IMR-90 (cell line): Measurements from ENCODE around the gene MPZL1. TPM values are rescaled to one million over a fixed set of nuclear protein-coding genes. Genes with fewer than 3 reads are reported as not detected.

Experiments used
- ATAC-seq: fragments of 200-7000 bp; cut with Tn5 transposase; 2 replicates; pipeline ENCODE4 v1.9.1; 2020; ENCODE audit warnings: low read depth, mild to moderate bottlenecking, moderate library complexity
- BruUV-seq: library from RNA; stranded (reverse); fragments of 400-500 nt; replicated peaks from 2 replicates; lab custom pipeline; 2021; lab: Mats Ljungman, UMichigan
- CTCF ChIA-PET: fragments of 300-600 bp; formaldehyde crosslinking; extraction: SDS; loops from one replicate; lab custom pipeline; 2021; ENCODE audit warnings: antibody characterized with exemption; lab: Yijun Ruan, JAX
- POLR2A ChIA-PET: fragments of 300-600 bp; sonication (Branson Sonifier 250); formaldehyde crosslinking; loops from one replicate; lab custom pipeline; 2022; ENCODE audit warnings: antibody characterized with exemption; ENCODE audit not compliant: unreplicated experiment; lab: Charles Lee
- DNase-seq: peaks from one replicate; pipeline ENCODE4 v3.0.0; 2013
- H2AFZ ChIP-seq: replicated peaks from 2 replicates; pipeline ENCODE3; 2013; ENCODE audit warnings: low read length, mild to moderate bottlenecking; ENCODE audit not compliant: poor library complexity
- H2AK5ac ChIP-seq: 2 replicates; pipeline ENCODE4 v1.6.1; 2013; ENCODE audit warnings: low read depth, low read length, inconsistent platforms
- H2AK9ac ChIP-seq: replicated peaks from 2 replicates; pipeline ENCODE3; 2013; ENCODE audit warnings: mild to moderate bottlenecking, low read depth, low read length, moderate library complexity; ENCODE audit not compliant: poor library complexity
- H2BK120ac ChIP-seq: 2 replicates; pipeline ENCODE4 v1.6.1; 2013; ENCODE audit warnings: low read depth, low read length, inconsistent platforms
- H2BK15ac ChIP-seq: 3 replicates; pipeline ENCODE4 v1.6.1; 2013; ENCODE audit warnings: low read depth, low read length, inconsistent platforms
- H2BK20ac ChIP-seq: 2 replicates; pipeline ENCODE4 v1.6.1; 2013; ENCODE audit warnings: low read depth, mild to moderate bottlenecking, inconsistent platforms, low read length, moderate library complexity
- H2BK5ac ChIP-seq: 2 replicates; pipeline ENCODE4 v1.6.1; 2013; ENCODE audit warnings: mild to moderate bottlenecking, low read depth, low read length, inconsistent platforms; ENCODE audit not compliant: poor library complexity, severe bottlenecking
- H3K14ac ChIP-seq: replicated peaks from 2 replicates; pipeline ENCODE4 v1.6.1; 2013; ENCODE audit warnings: low read depth, low read length, inconsistent platforms
- H3K18ac ChIP-seq: 2 replicates; pipeline ENCODE4 v1.6.1; 2013; ENCODE audit warnings: low read depth, low read length, control low read depth
- H3K23ac ChIP-seq: 2 replicates; pipeline ENCODE4 v1.6.1; 2013; ENCODE audit warnings: low read depth, low read length, inconsistent platforms
- H3K27ac ChIP-seq: 2 replicates; pipeline ENCODE4 v1.5.1; 2013; ENCODE audit warnings: mild to moderate bottlenecking, control low read depth, low read length; ENCODE audit not compliant: insufficient read depth
- H3K27me3 ChIP-seq: 2 replicates; pipeline ENCODE4 v1.6.1; 2013; ENCODE audit warnings: low read length; ENCODE audit not compliant: control insufficient read depth, insufficient read depth
- H3K36me3 ChIP-seq: 2 replicates; pipeline ENCODE4 v1.6.1; 2013; ENCODE audit warnings: low read length, mixed read lengths; ENCODE audit not compliant: control insufficient read depth, insufficient read depth
- H3K4ac ChIP-seq: 2 replicates; pipeline ENCODE4 v1.6.1; 2013; ENCODE audit warnings: low read depth, low read length, inconsistent platforms
- H3K4me1 ChIP-seq: 2 replicates; pipeline ENCODE4 v1.6.1; 2013; ENCODE audit warnings: low read length, mixed read lengths; ENCODE audit not compliant: control insufficient read depth, insufficient read depth
- H3K4me2 ChIP-seq: 2 replicates; pipeline ENCODE4 v1.6.1; 2013; ENCODE audit warnings: low read depth, mild to moderate bottlenecking, control low read depth, low read length, moderate library complexity
- H3K4me3 ChIP-seq: 2 replicates; pipeline ENCODE4 v1.5.1; 2013; ENCODE audit warnings: low read depth, mild to moderate bottlenecking, control low read depth, low read length, moderate library complexity; ENCODE audit not compliant: insufficient read depth
- H3K56ac ChIP-seq: 2 replicates; pipeline ENCODE4 v1.6.1; 2013; ENCODE audit warnings: low read length, inconsistent platforms; ENCODE audit not compliant: insufficient read depth; ENCODE audit errors: extremely low read depth
- H3K79me1 ChIP-seq, 2 experiments: 2 replicates each; pipeline ENCODE4 v1.6.1; 2013; ENCODE audit warnings: low read length in 2 of 2, inconsistent platforms in 1 of 2, low read depth in 1 of 2
- H3K9ac ChIP-seq: 2 replicates; pipeline ENCODE4 v1.6.1; 2013; ENCODE audit warnings: low read depth, low read length, control low read depth
- H3K9me1 ChIP-seq: 2 replicates; pipeline ENCODE4 v1.6.1; 2013; ENCODE audit warnings: low read length, inconsistent platforms; ENCODE audit not compliant: insufficient read depth
- H3K9me3 ChIP-seq: 2 replicates; pipeline ENCODE4 v1.6.1; 2013; ENCODE audit warnings: low read length; ENCODE audit not compliant: control insufficient read depth, insufficient read depth
- H4K20me1 ChIP-seq: 2 replicates; pipeline ENCODE4 v1.6.1; 2013; ENCODE audit warnings: low read length, inconsistent platforms; ENCODE audit not compliant: insufficient read depth
- H4K5ac ChIP-seq: 2 replicates; pipeline ENCODE4 v1.6.1; 2013; ENCODE audit warnings: mild to moderate bottlenecking, low read depth, low read length, control low read depth
- H4K8ac ChIP-seq, 2 experiments: 2 replicates each; pipeline ENCODE4 v1.6.1; 2013; ENCODE audit warnings: low read depth in 2 of 2, low read length in 2 of 2, control low read depth in 1 of 2, inconsistent platforms in 1 of 2
- H4K91ac ChIP-seq: 2 replicates; pipeline ENCODE4 v1.6.1; 2013; ENCODE audit warnings: low read depth, low read length, inconsistent platforms; ENCODE audit not compliant: insufficient read depth
- BHLHE40 ChIP-seq: fragments of 150-350 bp; IDR thresholded peaks from 2 replicates; pipeline ENCODE4 v1.6.1; 2016; ENCODE audit warnings: mild to moderate bottlenecking, low read depth, low read length
- CHD1 ChIP-seq: IDR thresholded peaks from 2 replicates; pipeline ENCODE4 v1.6.1; 2012; ENCODE audit warnings: low read depth, low read length, improper control_type of control experiment
- FOS ChIP-seq: fragments of 150-350 bp; IDR thresholded peaks from 2 replicates; pipeline ENCODE4 v1.6.1; 2016; ENCODE audit warnings: low read depth, low read length
- MAFK ChIP-seq: IDR thresholded peaks from 2 replicates; pipeline ENCODE4 v1.6.1; 2012; ENCODE audit warnings: low read depth, low read length, improper control_type of control experiment
- MXI1 ChIP-seq: IDR thresholded peaks from 2 replicates; pipeline ENCODE4 v1.6.1; 2012; ENCODE audit warnings: low read depth, mild to moderate bottlenecking, low read length, moderate library complexity, borderline replicate concordance
- RAD21 ChIP-seq: IDR thresholded peaks from 2 replicates; pipeline ENCODE4 v1.6.1; 2012; ENCODE audit warnings: low read length, improper control_type of control experiment
- RCOR1 ChIP-seq: IDR thresholded peaks from 2 replicates; pipeline ENCODE4 v1.6.1; 2012; ENCODE audit warnings: mild to moderate bottlenecking, low read length, improper control_type of control experiment; ENCODE audit not compliant: insufficient replicate concordance
- SMC3 ChIP-seq: fragments of 150-350 bp; IDR thresholded peaks from 2 replicates; pipeline ENCODE4 v1.6.1; 2016; ENCODE audit warnings: low read depth, mild to moderate bottlenecking, antibody characterized with exemption, low read length, moderate library complexity
- WGBS, 2 experiments: methylation state at CpG; one replicate each; pipeline versions ENCODE4 v1.1.5 to v1.1.7; 2013; ENCODE audit warnings: missing lambda C conversion rate in 2 of 2; ENCODE audit not compliant: insufficient read length in 1 of 2; ENCODE audit errors: extremely low coverage in 2 of 2; 5-methylcytosine and 5-hydroxymethylcytosine counted together
- dilution Hi-C: fragments of 300-500 bp; cut with HindIII; formaldehyde crosslinking; loops from one replicate; pipeline ENCODE4 v1.14.3; 2018; ENCODE audit warnings: low sequenced_read_pairs; ENCODE audit not compliant: unreplicated experiment
- in situ Hi-C: fragments of 300-500 bp; cut with MboI; formaldehyde crosslinking; loops from 3 replicates; pipeline ENCODE4 v1.14.3; 2019; ENCODE audit warnings: low sequenced_read_pairs, inconsistent platforms, mixed read lengths
- intact Hi-C: fragments of 100-400 bp; cut with micrococcal nuclease; formaldehyde crosslinking; loops from 2 replicates; pipeline ENCODE4 v1.10.0; 2022
- polyA plus RNA-seq, 3 experiments: library from polyadenylated mRNA; depleted of rRNA; stranded (reverse); fragments of >200 nt; gene quantifications; 2 replicates each; pipeline ENCODE4 v1.2.3, GENCODE V29; 2012; ENCODE audit warnings: low replicate concordance in 1 of 3
- total RNA-seq: library from RNA; depleted of rRNA; stranded (reverse); fragments of >200 nt; gene quantifications from 2 replicates; pipeline ENCODE4 v1.2.3, GENCODE V29; 2012
- TF ChIP-seq, protein P1 (sequence below): conservative IDR thresholded peaks from 2 replicates; pipeline ENCODE4 v1.5.1; 2012; ENCODE audit warnings: mild to moderate bottlenecking, low read depth, low read length, improper control_type of control experiment

Gene MPZL1
- total and polyA plus RNA-seq, 2 of the 4 experiments (the other 2 are of a cell fraction) = 55.3 to 87.3 TPM

DNA sequence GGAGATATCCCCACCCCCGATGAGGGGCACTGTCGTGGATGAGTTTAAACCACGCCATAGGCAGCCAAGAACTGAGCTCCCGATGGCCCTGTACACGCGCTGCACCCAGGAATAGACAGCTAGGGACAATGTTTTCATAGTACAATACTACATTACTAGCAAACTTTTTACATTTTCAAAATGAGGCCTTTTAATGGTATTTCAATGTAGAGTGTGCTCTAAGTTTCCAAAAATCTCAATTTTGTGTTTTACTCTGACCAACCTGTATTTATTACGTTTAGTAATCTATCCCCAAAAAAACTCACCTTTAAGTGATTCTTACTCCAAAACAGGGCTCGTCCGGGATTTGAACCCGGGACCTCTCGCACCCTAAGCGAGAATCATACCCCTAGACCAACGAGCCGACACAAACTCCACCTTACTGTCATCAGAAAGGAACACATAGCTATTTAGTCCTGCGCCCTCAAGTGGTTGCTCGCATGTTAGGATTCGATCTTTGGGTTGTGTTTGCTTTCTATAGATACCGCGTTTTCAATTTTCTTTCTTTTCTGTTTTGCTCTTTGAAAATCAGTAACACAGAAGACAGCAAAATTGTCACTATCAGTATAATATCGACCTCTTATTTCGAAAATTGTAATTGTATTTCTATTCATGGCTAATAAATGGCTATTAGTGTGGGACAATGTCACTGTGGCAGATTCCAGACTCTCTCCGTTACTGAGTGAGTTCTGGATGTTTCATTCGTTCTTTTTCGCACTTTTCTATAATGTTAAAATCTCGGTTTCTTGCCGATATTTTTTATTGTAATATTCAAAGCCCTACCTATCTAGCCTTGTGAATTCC is 6.4 kb upstream of the MPZL1 start:
- no peak overlapping the region for H2BK120ac ChIP-seq
- ATAC-seq (peak; percentile 51), DNase-seq (peak; percentile 83)
- H3K4me2 ChIP-seq = peak overlapping the region; percentile 79
- peak overlapping the region in 1 of 2 experiments; percentile 47; a peak in 1 of 4 replicates for H4K8ac ChIP-seq
- H2BK15ac ChIP-seq = no peak overlapping the region; the same call in 2 of the 3 replicates
- ChIA-PET POLR2A (no interaction called here), CTCF (interaction anchor here (0.7 to 2.5 kb wide), 10 partner anchors 9 to 269 kb away, joined by 3 to 10 read pairs (median 3); no protein-coding TSS in a partner anchor)
- peak; percentile 79; the same call in 1 of the 2 replicates for TF ChIP-seq CHD1
- 0 out of 2 replicates have a peak, but pooled peaks have one; percentile 16 for TF ChIP-seq MAFK
- no peak for TF ChIP-seq BHLHE40
- TF ChIP-seq FOS = peak; percentile 89
- no peak for TF ChIP-seq RCOR1
- TF ChIP-seq, protein P1, sequence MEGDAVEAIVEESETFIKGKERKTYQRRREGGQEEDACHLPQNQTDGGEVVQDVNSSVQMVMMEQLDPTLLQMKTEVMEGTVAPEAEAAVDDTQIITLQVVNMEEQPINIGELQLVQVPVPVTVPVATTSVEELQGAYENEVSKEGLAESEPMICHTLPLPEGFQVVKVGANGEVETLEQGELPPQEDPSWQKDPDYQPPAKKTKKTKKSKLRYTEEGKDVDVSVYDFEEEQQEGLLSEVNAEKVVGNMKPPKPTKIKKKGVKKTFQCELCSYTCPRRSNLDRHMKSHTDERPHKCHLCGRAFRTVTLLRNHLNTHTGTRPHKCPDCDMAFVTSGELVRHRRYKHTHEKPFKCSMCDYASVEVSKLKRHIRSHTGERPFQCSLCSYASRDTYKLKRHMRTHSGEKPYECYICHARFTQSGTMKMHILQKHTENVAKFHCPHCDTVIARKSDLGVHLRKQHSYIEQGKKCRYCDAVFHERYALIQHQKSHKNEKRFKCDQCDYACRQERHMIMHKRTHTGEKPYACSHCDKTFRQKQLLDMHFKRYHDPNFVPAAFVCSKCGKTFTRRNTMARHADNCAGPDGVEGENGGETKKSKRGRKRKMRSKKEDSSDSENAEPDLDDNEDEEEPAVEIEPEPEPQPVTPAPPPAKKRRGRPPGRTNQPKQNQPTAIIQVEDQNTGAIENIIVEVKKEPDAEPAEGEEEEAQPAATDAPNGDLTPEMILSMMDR = peak; percentile 94
- peak; percentile 46 for TF ChIP-seq RAD21
- TF ChIP-seq SMC3 = peak; percentile 48
- TF ChIP-seq MXI1 = no peak
- H3K14ac ChIP-seq = peak overlapping the region; percentile 76
- dilution Hi-C loops (no loop called here), in situ Hi-C loops (loop anchor here (10.0 kb wide), 1 partner anchor 369 kb away; no protein-coding TSS in a partner anchor), intact Hi-C loops (loop anchor here (5.0 kb wide), 1 partner anchor 462 kb away; the partner anchor contains the start of gene TIPRL)
- H3K23ac ChIP-seq = peak overlapping the region; percentile 57; the same call in 1 of the 2 replicates
- peak overlapping the region; percentile 37 for H3K27ac ChIP-seq
- H2AK9ac ChIP-seq = no peak overlapping the region
- H3K9me3 ChIP-seq = no peaks in the 10 kb centered on the region
- no CpG with 5 or more reads among the region's 26 CpGs for WGBS, 2 experiments
- peak overlapping the region; percentile 47 for H3K9ac ChIP-seq
- H4K20me1 ChIP-seq = no peaks in the 10 kb centered on the region
- peak overlapping the region; percentile 28; the same call in 1 of the 2 replicates for H3K4ac ChIP-seq
- peak overlapping the region; percentile 83 for H2AFZ ChIP-seq
- no peaks in the 10 kb centered on the region for H3K79me1 ChIP-seq
- no peaks in the 10 kb centered on the region for H3K4me1 ChIP-seq
- no peak overlapping the region for H4K91ac ChIP-seq
- H3K36me3 ChIP-seq = no peaks in the 10 kb centered on the region
- peaks cover 2% of the 10 kb centered on the region; the same call in 1 of the 2 replicates for H3K27me3 ChIP-seq
- BruUV-seq = no TSS peak
- H2BK5ac ChIP-seq = peak overlapping the region; percentile 47
- peak overlapping the region; percentile 5; the same call in 1 of the 2 replicates for H3K18ac ChIP-seq
- H3K9me1 ChIP-seq = no peaks in the 10 kb centered on the region
- H4K5ac ChIP-seq = no peak overlapping the region; the same call in 1 of the 2 replicates
- no peak overlapping the region for H2BK20ac ChIP-seq
- H3K56ac ChIP-seq = peak overlapping the region; percentile 17; the same call in 1 of the 2 replicates
- peak overlapping the region; percentile 53 for H3K4me3 ChIP-seq
- H2AK5ac ChIP-seq = no peak overlapping the region
